Measurements from ENCODE around the gene DNASE1L3. TPM values are rescaled to one million over a fixed set of nuclear protein-coding genes. Genes with fewer than 3 reads are reported as not detected.

Gene DNASE1L3
- total RNA-seq, 1 donor from 2014 or later: not detected

DNA sequence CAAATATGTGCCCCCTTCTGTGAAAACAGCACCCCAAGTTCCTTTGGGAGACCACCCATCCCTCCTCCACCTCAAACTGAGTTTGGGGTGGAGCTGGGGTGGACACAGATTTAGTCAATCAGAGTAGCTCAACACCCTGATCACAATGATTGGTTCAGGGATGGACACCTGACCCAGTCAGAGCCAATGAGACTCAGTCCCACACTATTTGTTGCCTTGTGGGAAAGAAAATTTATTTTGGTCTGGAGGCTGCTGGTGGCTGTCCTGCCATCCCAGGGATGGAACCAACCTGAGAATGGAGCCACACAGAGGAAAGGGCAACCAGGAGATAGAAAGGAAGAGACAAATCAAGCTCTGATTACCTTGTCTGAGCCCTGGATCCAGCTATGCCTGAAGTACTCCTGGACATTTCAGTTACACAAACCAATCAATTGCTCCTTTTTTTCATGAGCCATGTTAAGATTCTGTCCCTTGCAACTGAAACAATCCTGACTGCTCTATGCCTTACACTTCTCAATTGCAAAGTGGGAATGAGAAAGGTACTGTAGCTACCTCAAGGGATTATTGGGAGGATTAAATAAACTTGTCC lies 10.6 kb downstream of the DNASE1L3 start:
- H3K4me1 Mint-ChIP-seq (ENCODE audit: unreplicated experiment): peaks cover 32% of the 10 kb centered on the region
- TF ChIP-seq, protein P1, sequence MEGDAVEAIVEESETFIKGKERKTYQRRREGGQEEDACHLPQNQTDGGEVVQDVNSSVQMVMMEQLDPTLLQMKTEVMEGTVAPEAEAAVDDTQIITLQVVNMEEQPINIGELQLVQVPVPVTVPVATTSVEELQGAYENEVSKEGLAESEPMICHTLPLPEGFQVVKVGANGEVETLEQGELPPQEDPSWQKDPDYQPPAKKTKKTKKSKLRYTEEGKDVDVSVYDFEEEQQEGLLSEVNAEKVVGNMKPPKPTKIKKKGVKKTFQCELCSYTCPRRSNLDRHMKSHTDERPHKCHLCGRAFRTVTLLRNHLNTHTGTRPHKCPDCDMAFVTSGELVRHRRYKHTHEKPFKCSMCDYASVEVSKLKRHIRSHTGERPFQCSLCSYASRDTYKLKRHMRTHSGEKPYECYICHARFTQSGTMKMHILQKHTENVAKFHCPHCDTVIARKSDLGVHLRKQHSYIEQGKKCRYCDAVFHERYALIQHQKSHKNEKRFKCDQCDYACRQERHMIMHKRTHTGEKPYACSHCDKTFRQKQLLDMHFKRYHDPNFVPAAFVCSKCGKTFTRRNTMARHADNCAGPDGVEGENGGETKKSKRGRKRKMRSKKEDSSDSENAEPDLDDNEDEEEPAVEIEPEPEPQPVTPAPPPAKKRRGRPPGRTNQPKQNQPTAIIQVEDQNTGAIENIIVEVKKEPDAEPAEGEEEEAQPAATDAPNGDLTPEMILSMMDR (IDR thresholded peaks at IDR 0.05): no peak
- H3K27me3 Mint-ChIP-seq (ENCODE audit: unreplicated experiment): no peaks in the 10 kb centered on the region
- no peak overlapping the region for H3K4me3 Mint-ChIP-seq (ENCODE audit: unreplicated experiment)
- H3K36me3 Mint-ChIP-seq (ENCODE audit: unreplicated experiment): no peaks in the 10 kb centered on the region
- DNase-seq (ENCODE audit: extremely low spot score, unreplicated experiment): no peak
- H3K9me3 Mint-ChIP-seq (ENCODE audit: unreplicated experiment): peaks cover 4% of the 10 kb centered on the region
- H3K27ac Mint-ChIP-seq (ENCODE audit: unreplicated experiment): peak overlapping the region; percentile 34

DNA sequence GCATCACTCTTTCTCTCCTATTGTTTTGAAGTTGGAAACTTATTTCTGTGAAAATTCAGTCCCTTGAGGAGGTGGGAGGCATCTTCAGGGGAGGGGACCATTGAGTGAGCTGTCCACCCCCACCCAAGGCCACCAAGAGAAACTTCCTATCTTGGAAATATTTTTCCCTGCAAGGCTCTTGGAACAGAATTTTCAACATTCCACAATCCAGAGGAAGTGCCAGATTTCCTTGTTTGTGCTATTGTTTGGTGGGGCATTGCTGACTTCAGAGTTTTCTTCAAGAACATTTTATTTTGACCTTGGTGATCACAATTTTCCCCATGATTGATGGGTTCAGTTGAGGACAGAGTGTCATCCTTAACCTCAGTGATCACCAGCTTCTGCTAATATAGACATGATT lies 12.0 kb downstream of the DNASE1L3 start:
- Mint-ChIP-seq H3K36me3 (ENCODE audit: unreplicated experiment) (no peaks in the 10 kb centered on the region), H3K4me3 (ENCODE audit: unreplicated experiment) (no peak overlapping the region), H3K9me3 (ENCODE audit: unreplicated experiment) (peaks cover 4% of the 10 kb centered on the region), H3K27ac (ENCODE audit: unreplicated experiment) (peak overlapping the region; percentile 72), H3K27me3 (ENCODE audit: unreplicated experiment) (no peaks in the 10 kb centered on the region), H3K4me1 (ENCODE audit: unreplicated experiment) (peaks cover 32% of the 10 kb centered on the region)
- TF ChIP-seq, protein P1 (IDR thresholded peaks at IDR 0.05): no peak
- DNase-seq (ENCODE audit: extremely low spot score, unreplicated experiment): no peak

- TF ChIP-seq, protein P1 (IDR thresholded peaks at IDR 0.05): no peak
- peaks cover 32% of the 10 kb centered on the region for H3K4me1 Mint-ChIP-seq (ENCODE audit: unreplicated experiment)
- DNase-seq (ENCODE audit: extremely low spot score, unreplicated experiment): no peak
- no peaks in the 10 kb centered on the region for H3K36me3 Mint-ChIP-seq (ENCODE audit: unreplicated experiment)
- H3K4me3 Mint-ChIP-seq (ENCODE audit: unreplicated experiment): no peak overlapping the region
- peak overlapping the region; percentile 72 for H3K27ac Mint-ChIP-seq (ENCODE audit: unreplicated experiment)
- H3K27me3 Mint-ChIP-seq (ENCODE audit: unreplicated experiment): no peaks in the 10 kb centered on the region
- H3K9me3 Mint-ChIP-seq (ENCODE audit: unreplicated experiment): peaks cover 4% of the 10 kb centered on the region
Observed at GRCh38 chr3:58198362-58198761, 12.4 kb downstream of the DNASE1L3 start.

- TF ChIP-seq, protein P1 (IDR thresholded peaks at IDR 0.05): no peak
- H3K36me3 Mint-ChIP-seq (ENCODE audit: unreplicated experiment): no peaks in the 10 kb centered on the region
- peaks cover 4% of the 10 kb centered on the region for H3K9me3 Mint-ChIP-seq (ENCODE audit: unreplicated experiment)
- no peak for DNase-seq (ENCODE audit: extremely low spot score, unreplicated experiment)
- no peak overlapping the region for H3K27ac Mint-ChIP-seq (ENCODE audit: unreplicated experiment)
- H3K27me3 Mint-ChIP-seq (ENCODE audit: unreplicated experiment): no peaks in the 10 kb centered on the region
- H3K4me3 Mint-ChIP-seq (ENCODE audit: unreplicated experiment): no peak overlapping the region
- peaks cover 32% of the 10 kb centered on the region for H3K4me1 Mint-ChIP-seq (ENCODE audit: unreplicated experiment)
Observed at GRCh38 chr3:58197588-58197987, 13.2 kb downstream of the DNASE1L3 start.

DNA sequence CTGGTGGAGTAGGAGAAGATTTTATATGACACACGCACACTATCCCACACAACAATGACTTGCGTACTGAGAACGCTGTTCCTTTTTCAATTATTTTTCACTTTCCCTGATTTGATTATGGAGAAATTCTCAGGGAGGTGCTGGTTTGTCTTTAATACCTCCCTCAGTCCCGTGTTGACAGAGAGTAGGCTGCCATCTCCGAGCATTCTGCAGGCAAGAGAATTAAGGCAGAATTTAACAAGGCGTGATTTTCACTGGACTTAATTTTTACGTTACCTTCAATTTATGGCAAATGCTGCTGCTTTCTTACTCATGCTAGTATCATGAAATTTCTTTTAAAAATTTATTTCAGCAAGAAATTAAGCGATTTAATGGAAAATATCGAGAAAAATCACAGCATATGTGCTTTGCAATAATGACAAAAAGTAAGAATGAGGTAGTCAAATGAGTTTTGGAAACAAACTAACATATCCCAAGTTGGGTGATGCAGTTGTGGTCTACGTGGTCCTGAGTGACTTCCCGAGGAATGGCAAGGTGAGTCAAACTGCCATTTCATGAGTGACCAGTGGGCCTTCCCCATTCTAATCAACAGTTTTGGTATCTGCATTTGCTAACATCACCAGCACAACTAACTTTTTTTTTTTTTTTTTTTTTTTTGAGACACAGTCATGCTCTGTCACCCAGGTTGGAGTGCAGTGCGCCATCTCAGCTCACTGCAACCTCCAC lies 16.9 kb downstream of the DNASE1L3 start:
- Mint-ChIP-seq H3K4me3 (ENCODE audit: unreplicated experiment) (no peak overlapping the region), H3K27ac (ENCODE audit: unreplicated experiment) (no peak overlapping the region), H3K4me1 (ENCODE audit: unreplicated experiment) (peaks cover 14% of the 10 kb centered on the region), H3K9me3 (ENCODE audit: unreplicated experiment) (no peaks in the 10 kb centered on the region), H3K27me3 (ENCODE audit: unreplicated experiment) (no peaks in the 10 kb centered on the region), H3K36me3 (ENCODE audit: unreplicated experiment) (no peaks in the 10 kb centered on the region)
- TF ChIP-seq, protein P1 (IDR thresholded peaks at IDR 0.05): no peak
- no peak for DNase-seq (ENCODE audit: extremely low spot score, unreplicated experiment)

All from osteocyte (in vitro differentiated cells).